ENCODE data around the gene MAGI2. TPM values are rescaled to one million over a fixed set of nuclear protein-coding genes. Genes with fewer than 3 reads are reported as not detected.

MAGI2 gene
- total RNA-seq, 3 donors from 2014 or later (not counting 1 experiment from before 2014, with no cell fraction given) = 0.09 to 0.48 (median 0.27) TPM

GRCh38 chr7:78052112-78052511 lies 1401.4 kb downstream of the MAGI2 start:
- ATAC-seq (no peak), DNase-seq (no peak)
- TF ChIP-seq CTCF (IDR thresholded peaks at IDR 0.05) = no peak
- Mint-ChIP-seq H3K4me3 (no peak overlapping the region), H3K27me3 (ENCODE audit: low read depth in 2 of 2) (peaks cover 6 to 43% of the 10 kb centered on the region in 2 donors), H3K4me1 (no peaks in the 10 kb centered on the region), H3K27ac (no peak overlapping the region), H3K9me3 (no peaks in the 10 kb centered on the region), H3K36me3 (no peaks in the 10 kb centered on the region)
- Histone ChIP-seq H3K27me3 (ENCODE audit: control insufficient read depth, insufficient read depth, low read length) (no peaks in the 10 kb centered on the region), H3K9me3 (ENCODE audit: control insufficient read depth, insufficient read depth, low read length) (no peaks in the 10 kb centered on the region), H3K4me1 (ENCODE audit: control insufficient read depth, insufficient read depth, low read length) (no peaks in the 10 kb centered on the region), H3K27ac (ENCODE audit: low read length) (no peak overlapping the region), H3K4me3 (ENCODE audit: low read length) (no peak overlapping the region), H3K36me3 (ENCODE audit: control insufficient read depth, insufficient read depth, low read length) (no peaks in the 10 kb centered on the region)
- intact Hi-C loops (cut with micrococcal nuclease) = no loop called here
- WGBS (ENCODE audit: insufficient coverage) = 64% methylated on average over 7 of the region's 7 CpGs

GRCh38 chr7:78047800-78048199 lies 1405.7 kb downstream of the MAGI2 start:
- H3K9me3 Mint-ChIP-seq = no peaks in the 10 kb centered on the region
- no peaks in the 10 kb centered on the region for H3K36me3 ChIP-seq (ENCODE audit: control insufficient read depth, insufficient read depth, low read length)
- intact Hi-C loops (cut with micrococcal nuclease) = no loop called here
- no peak for DNase-seq
- no peak for ATAC-seq
- no peaks in the 10 kb centered on the region for H3K27me3 ChIP-seq (ENCODE audit: control insufficient read depth, insufficient read depth, low read length)
- no peak overlapping the region for H3K4me3 Mint-ChIP-seq
- no peak overlapping the region for H3K27ac ChIP-seq (ENCODE audit: low read length)
- TF ChIP-seq CTCF (IDR thresholded peaks at IDR 0.05) = no peak
- no peaks in the 10 kb centered on the region for H3K9me3 ChIP-seq (ENCODE audit: control insufficient read depth, insufficient read depth, low read length)
- H3K27me3 Mint-ChIP-seq (ENCODE audit: low read depth in 2 of 2) = peaks cover 0 to 22% of the 10 kb centered on the region in 2 donors
- H3K27ac Mint-ChIP-seq = no peak overlapping the region
- H3K4me1 ChIP-seq (ENCODE audit: control insufficient read depth, insufficient read depth, low read length) = no peaks in the 10 kb centered on the region
- H3K36me3 Mint-ChIP-seq = no peaks in the 10 kb centered on the region
- 97% methylated on average over 2 of the region's 3 CpGs for WGBS (ENCODE audit: insufficient coverage)
- no peaks in the 10 kb centered on the region for H3K4me1 Mint-ChIP-seq
- H3K4me3 ChIP-seq (ENCODE audit: low read length) = no peak overlapping the region

- H3K4me1 ChIP-seq (ENCODE audit: control insufficient read depth, insufficient read depth, low read length) = peaks cover 2% of the 10 kb centered on the region
- no peaks in the 10 kb centered on the region for H3K27me3 ChIP-seq (ENCODE audit: control insufficient read depth, insufficient read depth, low read length)
- Mint-ChIP-seq H3K27ac (no peak overlapping the region), H3K4me1 (no peaks in the 10 kb centered on the region), H3K27me3 (ENCODE audit: low read depth in 2 of 2) (peaks cover 10 to 23% of the 10 kb centered on the region in 2 donors), H3K36me3 (no peaks in the 10 kb centered on the region), H3K4me3 (no peak overlapping the region), H3K9me3 (no peaks in the 10 kb centered on the region)
- no peak overlapping the region for H3K27ac ChIP-seq (ENCODE audit: low read length)
- H3K36me3 ChIP-seq (ENCODE audit: control insufficient read depth, insufficient read depth, low read length) = no peaks in the 10 kb centered on the region
- DNase-seq (no peak), ATAC-seq (no peak)
- H3K4me3 ChIP-seq (ENCODE audit: low read length) = no peak overlapping the region
- intact Hi-C loops (cut with micrococcal nuclease) = loop anchor here (5.0 kb wide), 1 partner anchor 391 kb away; no protein-coding TSS in a partner anchor
- H3K9me3 ChIP-seq (ENCODE audit: control insufficient read depth, insufficient read depth, low read length) = no peaks in the 10 kb centered on the region
- TF ChIP-seq CTCF (IDR thresholded peaks at IDR 0.05) = no peak
- WGBS (ENCODE audit: insufficient coverage) = 95% methylated on average over 2 of the region's 2 CpGs
Measured at GRCh38 chr7:78043159-78043558, 1410.3 kb downstream of the MAGI2 start.

- ATAC-seq (no peak), DNase-seq (no peak)
- H3K36me3 Mint-ChIP-seq = no peaks in the 10 kb centered on the region
- H3K4me3 Mint-ChIP-seq = no peak overlapping the region
- H3K27me3 Mint-ChIP-seq (ENCODE audit: low read depth in 2 of 2) = peaks cover 13 to 16% of the 10 kb centered on the region in 2 donors
- no peak overlapping the region for H3K27ac Mint-ChIP-seq
- intact Hi-C loops (cut with micrococcal nuclease) = loop anchor here (2.0 to 5.0 kb wide), 2 partner anchors 101 to 389 kb away; no protein-coding TSS in a partner anchor
- Histone ChIP-seq H3K27ac (ENCODE audit: low read length) (no peak overlapping the region), H3K4me1 (ENCODE audit: control insufficient read depth, insufficient read depth, low read length) (peaks cover 2% of the 10 kb centered on the region), H3K36me3 (ENCODE audit: control insufficient read depth, insufficient read depth, low read length) (no peaks in the 10 kb centered on the region), H3K27me3 (ENCODE audit: control insufficient read depth, insufficient read depth, low read length) (no peaks in the 10 kb centered on the region), H3K4me3 (ENCODE audit: low read length) (no peak overlapping the region), H3K9me3 (ENCODE audit: control insufficient read depth, insufficient read depth, low read length) (no peaks in the 10 kb centered on the region)
- H3K4me1 Mint-ChIP-seq = no peaks in the 10 kb centered on the region
- TF ChIP-seq CTCF (IDR thresholded peaks at IDR 0.05) = no peak
- no peaks in the 10 kb centered on the region for H3K9me3 Mint-ChIP-seq
- WGBS (ENCODE audit: insufficient coverage) = 100% methylated on average over 3 of the region's 3 CpGs
Measured at GRCh38 chr7:78041423-78041822, 1412.0 kb downstream of the MAGI2 start.

All from natural killer cell (primary cell).